ENCODE measurements around the gene TARBP2. TPM values are rescaled to one million over a fixed set of nuclear protein-coding genes. Genes with fewer than 3 reads are reported as not detected.
A peak's percentile ranks its signal among the peaks of the same experiment; 100 is the strongest.

The TARBP2 gene
- total RNA-seq, 1 experiment from 2014 or later = 20.7 TPM

GRCh38 chr12:53532524-53533445, 31.7 kb downstream of the TARBP2 start:
- no peak overlapping the region for H3K4me3 Mint-ChIP-seq (ENCODE audit: low read depth, unreplicated experiment)
- H3K9me3 Mint-ChIP-seq (ENCODE audit: low read depth, unreplicated experiment) = no peaks in the 10 kb centered on the region
- intact Hi-C loops (cut with micrococcal nuclease; ENCODE audit: unreplicated experiment) = no loop called here
- no TSS peak for BruUV-seq (replicated peaks)
- CTCF ChIA-PET = no interaction called here
- H3K4me1 Mint-ChIP-seq (ENCODE audit: low read depth, unreplicated experiment) = no peaks in the 10 kb centered on the region
- H3K27me3 Mint-ChIP-seq (ENCODE audit: unreplicated experiment) = no peaks in the 10 kb centered on the region
- no peak for DNase-seq
- H3K27ac Mint-ChIP-seq (ENCODE audit: unreplicated experiment) = no peak overlapping the region
- no peak for TF ChIP-seq CTCF (IDR thresholded peaks at IDR 0.05; ENCODE audit: unreplicated experiment)
- H3K36me3 Mint-ChIP-seq (ENCODE audit: insufficient read depth, unreplicated experiment) = peaks cover 30% of the 10 kb centered on the region

GRCh38 chr12:53533471-53533870, 32.4 kb downstream of the TARBP2 start:
- peaks cover 37% of the 10 kb centered on the region for H3K36me3 Mint-ChIP-seq (ENCODE audit: insufficient read depth, unreplicated experiment)
- TF ChIP-seq CTCF (IDR thresholded peaks at IDR 0.05; ENCODE audit: unreplicated experiment) = no peak
- H3K9me3 Mint-ChIP-seq (ENCODE audit: low read depth, unreplicated experiment) = no peaks in the 10 kb centered on the region
- H3K27me3 Mint-ChIP-seq (ENCODE audit: unreplicated experiment) = no peaks in the 10 kb centered on the region
- H3K27ac Mint-ChIP-seq (ENCODE audit: unreplicated experiment) = no peak overlapping the region
- CTCF ChIA-PET = no interaction called here
- BruUV-seq (replicated peaks) = no TSS peak
- no peak overlapping the region for H3K4me3 Mint-ChIP-seq (ENCODE audit: low read depth, unreplicated experiment)
- intact Hi-C loops (cut with micrococcal nuclease; ENCODE audit: unreplicated experiment) = no loop called here
- H3K4me1 Mint-ChIP-seq (ENCODE audit: low read depth, unreplicated experiment) = no peaks in the 10 kb centered on the region
- no peak for DNase-seq

GRCh38 chr12:53536962-53537361, 35.9 kb downstream of the TARBP2 start:
- no peaks in the 10 kb centered on the region for H3K27me3 Mint-ChIP-seq (ENCODE audit: unreplicated experiment)
- H3K4me1 Mint-ChIP-seq (ENCODE audit: low read depth, unreplicated experiment) = no peaks in the 10 kb centered on the region
- no peak overlapping the region for H3K27ac Mint-ChIP-seq (ENCODE audit: unreplicated experiment)
- intact Hi-C loops (cut with micrococcal nuclease; ENCODE audit: unreplicated experiment) = no loop called here
- CTCF ChIA-PET = no interaction called here
- H3K4me3 Mint-ChIP-seq (ENCODE audit: low read depth, unreplicated experiment) = no peak overlapping the region
- TF ChIP-seq CTCF (IDR thresholded peaks at IDR 0.05; ENCODE audit: unreplicated experiment) = no peak
- no peak for DNase-seq
- H3K9me3 Mint-ChIP-seq (ENCODE audit: low read depth, unreplicated experiment) = no peaks in the 10 kb centered on the region
- H3K36me3 Mint-ChIP-seq (ENCODE audit: insufficient read depth, unreplicated experiment) = peaks cover 31% of the 10 kb centered on the region
- BruUV-seq (replicated peaks) = no TSS peak

GRCh38 chr12:53538209-53538689, 37.2 kb downstream of the TARBP2 start:
- TF ChIP-seq CTCF (IDR thresholded peaks at IDR 0.05; ENCODE audit: unreplicated experiment) = no peak
- H3K4me3 Mint-ChIP-seq (ENCODE audit: low read depth, unreplicated experiment) = peak overlapping the region; percentile 36
- H3K4me1 Mint-ChIP-seq (ENCODE audit: low read depth, unreplicated experiment) = no peaks in the 10 kb centered on the region
- H3K36me3 Mint-ChIP-seq (ENCODE audit: insufficient read depth, unreplicated experiment) = peaks cover 22% of the 10 kb centered on the region
- H3K9me3 Mint-ChIP-seq (ENCODE audit: low read depth, unreplicated experiment) = no peaks in the 10 kb centered on the region
- no peaks in the 10 kb centered on the region for H3K27me3 Mint-ChIP-seq (ENCODE audit: unreplicated experiment)
- DNase-seq = peak; percentile 22
- no TSS peak for BruUV-seq (replicated peaks)
- CTCF ChIA-PET = interaction anchor here (1.1 to 1.6 kb wide), 2 partner anchors 120 to 138 kb away, joined by 3 to 5 read pairs; partner anchors contain the start of gene ATP5MC2
- H3K27ac Mint-ChIP-seq (ENCODE audit: unreplicated experiment) = peak overlapping the region; percentile 83
- intact Hi-C loops (cut with micrococcal nuclease; ENCODE audit: unreplicated experiment) = no loop called here
